ENCODE measurements around the gene SLC39A11. TPM values are rescaled to one million over a fixed set of nuclear protein-coding genes. Genes with fewer than 3 reads are reported as not detected.

Gene SLC39A11
- total RNA-seq, 1 experiment from 2014 or later: 46.4 TPM

GRCh38 chr17:72832306-72832705 lies 260.2 kb downstream of the SLC39A11 start:
- RAD21 ChIA-PET (ENCODE audit: low non-redundant PET in 1 of 2, low total read pairs in 2 of 2, uncharacterized antibody in 2 of 2, unreplicated experiment in 2 of 2): no interaction called here
- Histone ChIP-seq H3K27ac (ENCODE audit: low read depth, low read length) (no peak overlapping the region), H3K4me2 (ENCODE audit: low read length) (no peak overlapping the region), H4K20me1 (ENCODE audit: insufficient read depth) (no peaks in the 10 kb centered on the region), H2AFZ (ENCODE audit: low read depth, low read length, poor library complexity, severe bottlenecking) (no peak overlapping the region), H3K4me1 (ENCODE audit: control insufficient read depth in 1 of 2, insufficient read depth in 2 of 2, low read length in 2 of 2) (no peaks in the 10 kb centered on the region), H3K27me3 (ENCODE audit: insufficient read depth, low read length) (no peaks in the 10 kb centered on the region), H3K9me2 (ENCODE audit: insufficient read depth) (no peaks in the 10 kb centered on the region), H3K9ac (ENCODE audit: low read length) (no peak overlapping the region), H3K36me3 (ENCODE audit: control insufficient read depth in 1 of 2, insufficient read depth in 2 of 2, low read length in 2 of 2) (no peaks in the 10 kb centered on the region), H3K9me3 (ENCODE audit: control insufficient read depth in 1 of 2, insufficient read depth in 1 of 2, low read depth in 1 of 2, low read length in 2 of 2) (no peaks in the 10 kb centered on the region; a peak in 1 of 4 replicates), H3K4me3 (replicated peaks in 1 of 2; ENCODE audit: low read depth in 1 of 2, low read length in 2 of 2) (no peak overlapping the region), H3K79me2 (ENCODE audit: insufficient read depth, low read length) (no peaks in the 10 kb centered on the region)
- intact Hi-C loops (cut with micrococcal nuclease): no loop called here
- no peak for TF ChIP-seq POLR2A (IDR thresholded peaks at IDR 0.05; ENCODE audit: borderline replicate concordance, extremely low read depth, insufficient read depth, insufficient read length)
- TF ChIP-seq RAD21 (IDR thresholded peaks at IDR 0.05; ENCODE audit: low read depth): no peak
- TF ChIP-seq ELF1 (IDR thresholded peaks at IDR 0.05; ENCODE audit: borderline replicate concordance, low read depth): no peak
- no peak for TF ChIP-seq CTCF (IDR thresholded peaks at IDR 0.05 in 2 of 3, conservative IDR thresholded peaks at IDR 0.05 in 1 of 3; ENCODE audit: borderline replicate concordance in 1 of 3, insufficient read depth in 1 of 3, low read depth in 2 of 3, low read length in 2 of 3)
- TF ChIP-seq ZNF274 (IDR thresholded peaks at IDR 0.05; ENCODE audit: low read depth, low read length): no peak
- TF ChIP-seq POLR2AphosphoS5 (IDR thresholded peaks at IDR 0.05; ENCODE audit: low read depth, low read length): no peak
- TF ChIP-seq SRF (IDR thresholded peaks at IDR 0.05; ENCODE audit: low read depth): no peak
- no peak for TF ChIP-seq EZH2 (IDR thresholded peaks at IDR 0.05)
- TF ChIP-seq ATF3 (IDR thresholded peaks at IDR 0.05): no peak
- no peak for ATAC-seq
- no peak for DNase-seq (ENCODE audit: low read depth, low spot score)
- no TSS peak for BruUV-seq (replicated peaks)
- CTCF ChIA-PET: no interaction called here
- POLR2A ChIA-PET: no interaction called here
